GM10266 (cell line): Measurements from ENCODE around the gene LIMS1.

ENCODE experiments used
- DNase-seq: peaks from one replicate; pipeline ENCODE4 v3.0.0; 2012; ENCODE audit errors: extremely low spot score
- CTCF ChIP-seq: IDR thresholded peaks from 2 replicates; pipeline ENCODE4 v1.5.1; 2012; ENCODE audit warnings: mild to moderate bottlenecking, low read depth; ENCODE audit not compliant: control insufficient read depth, insufficient read depth; ENCODE audit errors: missing control alignments

The LIMS1 gene

GRCh38 chr2:108585436-108585835, 51.2 kb downstream of the LIMS1 start:
- TF ChIP-seq CTCF = no peak
- DNase-seq = no peak

DNA sequence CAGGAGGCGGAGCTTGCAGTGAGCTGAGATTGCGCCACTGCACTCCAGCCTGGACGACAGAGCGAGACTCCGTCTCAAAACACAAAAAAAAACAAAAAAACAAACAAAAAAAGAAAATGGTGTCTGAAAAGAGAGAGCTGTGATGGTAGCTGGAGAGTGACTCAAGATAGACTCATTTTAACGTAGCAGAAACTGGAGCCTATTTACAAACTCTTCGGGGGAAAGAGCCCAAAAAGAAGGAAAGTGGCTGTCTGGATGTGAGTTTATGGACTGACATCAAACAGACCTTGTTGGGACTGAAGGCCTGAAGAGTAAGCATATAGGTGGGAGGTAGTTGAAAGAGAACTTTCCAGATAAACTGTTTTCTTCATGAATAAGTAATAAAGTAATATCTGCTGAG, 51.8 kb downstream of the LIMS1 start:
- no peak for DNase-seq

DNA sequence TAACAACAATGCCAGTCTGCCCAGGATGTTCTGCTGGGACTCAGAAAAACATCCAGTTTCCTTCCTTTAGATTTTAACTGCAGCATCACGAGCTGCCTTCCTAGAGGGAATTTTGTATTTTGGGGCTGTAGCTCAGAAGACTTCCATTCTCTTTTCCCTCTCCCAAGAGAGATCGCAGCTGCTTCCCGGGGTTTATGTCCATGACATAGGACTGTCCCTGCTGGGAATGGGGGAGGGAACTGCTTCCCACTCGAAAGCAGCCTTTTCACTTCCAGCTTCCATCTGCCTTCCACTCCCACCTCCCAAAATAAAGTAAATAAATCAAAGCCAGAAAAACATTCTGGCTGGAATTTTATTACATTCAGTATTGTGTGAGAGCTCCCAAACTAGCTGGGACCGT, 52.4 kb downstream of the LIMS1 start:
- no peak for TF ChIP-seq CTCF
- no peak for DNase-seq

More for the DNA sequence above, 51.8 kb downstream of the LIMS1 start:
- no peak for TF ChIP-seq CTCF

- no peak for TF ChIP-seq CTCF
- DNase-seq = no peak
Observed at GRCh38 chr2:108587621-108588020, 53.4 kb downstream of the LIMS1 start.

- TF ChIP-seq CTCF = no peak
- no peak for DNase-seq
Observed at GRCh38 chr2:108588070-108588668, 53.9 kb downstream of the LIMS1 start.

DNA sequence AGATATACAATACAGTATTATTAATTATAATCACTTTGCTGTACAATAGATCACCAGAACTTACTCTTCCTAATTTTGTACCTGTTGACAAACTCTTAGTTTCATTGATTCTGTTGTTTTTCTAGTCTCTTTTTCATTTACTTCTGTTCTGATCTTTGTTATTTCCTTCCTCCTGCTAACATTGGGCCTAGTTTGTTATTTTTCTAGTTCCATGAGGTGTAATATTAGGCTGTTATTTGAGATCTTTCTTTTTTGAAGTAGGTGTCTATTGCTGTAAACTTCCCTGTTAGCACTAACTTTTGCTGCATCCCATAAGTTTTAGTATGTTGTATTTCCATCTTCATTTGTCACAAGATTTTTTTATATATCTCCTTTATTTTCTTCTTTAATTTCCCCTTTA, 55.1 kb downstream of the LIMS1 start:
- no peak for TF ChIP-seq CTCF
- no peak for DNase-seq

- no peak for TF ChIP-seq CTCF
- no peak for DNase-seq
Observed at GRCh38 chr2:108589781-108590180, 55.5 kb downstream of the LIMS1 start.
